ENCODE results near the gene NSMF.
"Not testable (repeated sequence)": the region's sequence is repeated elsewhere in the genome, so short reads cannot be mapped to it uniquely, and the experiment has no call there.

The NSMF gene

DNA sequence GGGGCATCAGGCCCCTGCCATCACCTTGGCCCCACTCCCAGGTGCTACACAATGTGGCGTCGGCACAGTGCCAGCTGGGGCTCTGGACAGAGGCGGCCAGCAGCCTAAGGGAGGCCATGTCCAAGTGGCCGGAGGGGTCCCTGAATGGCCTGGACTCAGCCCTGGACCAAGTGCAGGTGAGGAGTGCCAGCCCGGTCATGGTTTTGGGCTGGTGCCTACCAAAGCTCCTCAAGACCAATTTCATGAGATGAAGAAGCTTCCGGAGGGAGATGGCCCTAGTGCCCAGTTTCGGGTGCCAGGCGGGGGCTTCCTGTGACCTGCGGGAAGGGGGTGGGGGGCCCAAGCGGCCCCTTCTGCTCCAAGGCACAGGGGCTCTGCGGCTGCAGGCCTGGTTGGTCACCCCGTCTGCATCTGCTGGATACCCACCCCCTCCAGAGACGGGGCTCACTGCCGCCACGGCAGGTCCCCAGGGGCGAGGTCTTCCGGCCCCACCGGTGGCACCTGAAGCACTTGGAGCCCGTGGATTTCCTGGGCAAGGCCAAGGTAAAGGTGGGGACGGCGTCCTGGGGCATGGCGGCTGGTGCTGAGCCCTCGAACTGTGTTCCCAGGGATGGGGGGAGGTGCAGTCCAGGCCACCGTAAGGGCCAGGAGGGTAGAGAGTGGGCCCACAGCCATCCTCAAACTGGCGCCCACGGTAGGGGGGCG, 30.1 kb downstream of the NSMF start:
- DNase-seq: no peak

DNA sequence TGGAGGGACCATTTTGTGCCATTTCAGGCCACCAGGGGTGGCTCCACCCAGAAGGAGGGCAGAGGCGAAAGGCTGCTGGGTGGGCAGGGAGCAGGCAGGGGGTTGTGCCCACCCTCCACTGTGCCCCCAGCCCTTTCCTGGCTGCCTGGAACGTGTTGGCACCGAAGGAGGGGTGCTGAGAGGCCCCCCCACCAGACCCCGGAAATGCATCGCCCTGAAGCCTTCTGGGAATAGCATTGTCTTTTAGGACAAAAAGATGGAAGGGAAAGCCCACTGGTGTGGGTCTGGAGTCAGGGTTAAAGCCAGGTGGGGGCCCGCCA, 30.9 kb downstream of the NSMF start:
- no peak for DNase-seq

- no peak for DNase-seq
Measured at GRCh38 chr9:137427454-137428310, 31.5 kb downstream of the NSMF start.

DNA sequence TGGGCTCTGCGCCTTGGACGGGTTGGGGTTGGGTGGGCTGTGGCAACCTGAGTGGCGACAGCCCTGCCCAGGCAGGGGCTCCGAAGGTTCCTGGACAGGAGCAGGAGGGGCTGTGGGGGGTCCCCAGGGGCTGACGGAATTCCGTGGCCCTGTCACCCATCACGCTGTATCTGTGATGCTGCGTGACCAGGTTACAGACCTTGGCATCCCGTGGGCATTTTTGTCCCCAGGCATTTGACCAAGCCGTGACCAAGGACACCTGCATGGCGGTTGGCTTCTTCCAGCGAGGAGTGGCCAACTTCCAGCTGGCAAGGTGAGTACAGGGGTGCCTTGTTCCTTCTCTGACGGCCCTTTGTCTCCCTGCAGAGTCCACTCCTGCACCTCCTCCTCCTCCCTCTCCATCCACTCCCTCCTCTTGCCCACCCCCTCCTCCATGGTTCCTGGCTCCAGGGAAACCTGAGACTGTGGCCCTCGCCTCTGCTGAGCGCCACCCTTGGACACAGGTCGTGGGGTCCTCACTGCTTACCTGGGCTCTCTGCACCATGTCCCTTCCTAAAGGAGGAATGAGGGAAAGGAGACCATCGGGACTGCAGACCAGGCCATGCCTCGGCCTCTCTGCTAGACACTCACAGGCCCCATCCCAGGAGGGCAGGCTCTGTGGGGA, 33.0 kb downstream of the NSMF start:
- DNase-seq: no peak

DNA sequence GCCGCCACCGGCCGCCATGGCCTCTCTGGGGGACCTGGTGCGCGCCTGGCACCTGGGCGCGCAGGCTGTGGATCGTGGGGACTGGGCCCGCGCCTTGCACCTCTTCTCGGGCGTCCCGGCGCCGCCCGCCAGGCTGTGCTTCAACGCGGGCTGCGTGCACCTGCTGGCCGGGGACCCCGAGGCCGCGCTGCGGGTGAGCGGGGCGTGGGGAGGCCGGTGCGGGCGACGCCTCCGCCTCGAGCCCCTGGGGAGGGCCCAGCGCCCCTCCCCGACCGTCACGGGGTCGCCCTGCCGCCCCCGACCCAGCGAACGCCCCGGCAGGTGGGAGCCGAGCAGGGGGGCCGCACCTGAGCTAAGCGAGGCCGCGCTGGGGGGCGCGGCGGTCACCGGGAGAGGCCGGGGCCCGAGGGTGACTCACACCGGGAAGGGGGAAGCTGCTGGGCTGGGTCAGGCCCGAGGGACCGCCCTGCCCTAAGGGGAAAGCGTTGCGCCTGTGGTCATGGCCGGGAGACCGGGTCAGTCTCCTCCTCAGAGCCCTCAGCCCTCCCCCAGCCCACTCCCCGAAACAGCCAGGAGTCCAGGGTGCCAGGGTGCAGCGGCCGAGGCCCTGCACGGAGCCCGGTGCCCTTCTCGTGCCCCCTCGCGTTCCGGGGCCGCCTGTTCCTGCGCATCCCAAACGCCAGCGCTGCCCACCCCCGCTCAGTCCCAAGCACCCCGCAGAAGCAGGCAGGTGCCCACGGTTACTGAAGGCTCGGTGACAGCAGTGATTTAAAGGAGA, 35.4 kb downstream of the NSMF start:
- no peak for DNase-seq

DNA sequence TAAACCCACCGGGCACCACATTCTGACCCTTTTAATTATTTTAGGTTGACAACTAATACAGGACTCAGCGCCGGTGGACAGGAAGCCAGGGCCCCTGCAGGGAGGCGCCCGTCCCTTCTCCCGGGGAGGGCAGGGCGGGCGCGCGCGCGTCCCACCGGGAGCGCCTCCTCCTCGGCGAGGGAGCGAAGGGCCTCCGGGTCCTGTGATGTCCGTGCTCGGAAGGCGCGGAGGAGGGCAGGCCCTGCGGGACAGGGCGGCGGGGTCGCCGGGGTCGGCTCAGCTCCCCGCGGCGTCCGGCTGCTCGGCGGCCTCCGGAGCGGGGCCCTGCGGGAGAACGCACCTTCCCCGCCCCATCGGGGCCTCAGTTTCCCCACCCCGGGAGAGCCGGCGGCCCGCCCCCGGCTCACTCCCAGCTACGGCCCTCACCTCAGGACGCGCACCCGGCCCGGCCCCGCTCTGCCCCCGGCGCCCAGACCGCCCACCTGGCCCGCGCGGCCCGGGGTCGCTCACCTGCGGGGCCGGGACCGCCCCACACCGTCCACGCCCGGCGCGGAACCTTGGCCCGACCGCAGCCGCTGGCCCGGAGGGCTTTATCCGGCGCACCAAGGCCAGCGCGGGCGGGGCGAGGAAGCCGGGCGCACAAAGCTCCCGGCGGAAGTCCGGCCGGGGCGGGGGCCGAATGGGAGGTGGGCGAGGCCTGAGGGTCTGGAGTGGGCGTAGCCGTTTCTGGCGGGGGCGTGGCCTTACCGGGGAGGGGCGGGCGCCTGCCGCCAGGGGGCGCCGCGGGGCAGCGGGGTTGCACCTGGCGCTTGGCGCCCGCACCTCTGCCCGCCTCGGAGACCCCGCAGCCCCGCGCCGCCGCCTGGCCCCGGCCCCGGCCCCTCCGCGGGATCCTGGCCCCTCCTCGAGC, 36.3 kb downstream of the NSMF start, which contains the start of the genes EXD3 and NOXA1:
Gene EXD3, minus strand, starts transcription at position 559 of the 910 bp plus-strand sequence. CDS start 27,805 bp downstream, outside the sequence.
Gene NOXA1, plus strand, starts transcription at position 790 of the 910 bp plus-strand sequence. CDS start 137 bp downstream, outside the sequence.
- DNase-seq: peak; percentile 91

DNA sequence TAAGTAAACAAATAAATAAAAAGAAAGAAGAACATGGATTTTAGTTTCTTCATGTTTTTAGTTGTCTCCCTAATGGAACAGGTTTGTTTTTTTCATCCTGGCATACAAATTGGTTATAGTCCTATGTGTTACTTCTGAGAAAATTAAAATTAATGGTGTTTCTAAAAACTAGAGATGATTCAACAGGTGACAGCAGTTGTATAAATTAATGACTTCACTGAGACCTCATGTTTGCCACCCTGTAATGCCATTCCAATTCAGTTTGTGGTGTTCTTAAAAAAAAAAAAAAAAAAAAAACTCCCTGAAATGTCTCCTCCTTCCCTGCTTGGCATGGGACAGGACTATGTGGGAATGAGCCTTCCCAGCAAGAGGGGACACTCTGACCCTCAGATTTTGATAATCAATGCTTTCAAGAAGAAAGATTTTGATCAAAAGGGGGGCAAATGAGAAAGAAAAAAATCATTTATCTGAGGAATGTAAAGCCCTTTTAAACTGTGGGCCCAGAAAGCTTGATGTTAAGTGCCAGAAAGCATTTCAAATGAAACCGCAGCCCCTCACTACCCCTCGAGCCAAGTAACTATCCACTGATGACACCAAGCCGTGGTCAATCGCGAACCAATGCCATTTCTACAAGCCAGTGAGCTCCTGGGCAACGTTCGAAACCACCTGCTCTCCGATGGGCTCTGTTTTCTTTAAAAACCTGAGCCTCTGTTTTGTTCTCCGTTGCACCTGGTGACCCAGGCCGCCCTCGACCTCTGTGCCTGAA, 37.1 kb downstream of the NSMF start:
- no peak for DNase-seq

DNA sequence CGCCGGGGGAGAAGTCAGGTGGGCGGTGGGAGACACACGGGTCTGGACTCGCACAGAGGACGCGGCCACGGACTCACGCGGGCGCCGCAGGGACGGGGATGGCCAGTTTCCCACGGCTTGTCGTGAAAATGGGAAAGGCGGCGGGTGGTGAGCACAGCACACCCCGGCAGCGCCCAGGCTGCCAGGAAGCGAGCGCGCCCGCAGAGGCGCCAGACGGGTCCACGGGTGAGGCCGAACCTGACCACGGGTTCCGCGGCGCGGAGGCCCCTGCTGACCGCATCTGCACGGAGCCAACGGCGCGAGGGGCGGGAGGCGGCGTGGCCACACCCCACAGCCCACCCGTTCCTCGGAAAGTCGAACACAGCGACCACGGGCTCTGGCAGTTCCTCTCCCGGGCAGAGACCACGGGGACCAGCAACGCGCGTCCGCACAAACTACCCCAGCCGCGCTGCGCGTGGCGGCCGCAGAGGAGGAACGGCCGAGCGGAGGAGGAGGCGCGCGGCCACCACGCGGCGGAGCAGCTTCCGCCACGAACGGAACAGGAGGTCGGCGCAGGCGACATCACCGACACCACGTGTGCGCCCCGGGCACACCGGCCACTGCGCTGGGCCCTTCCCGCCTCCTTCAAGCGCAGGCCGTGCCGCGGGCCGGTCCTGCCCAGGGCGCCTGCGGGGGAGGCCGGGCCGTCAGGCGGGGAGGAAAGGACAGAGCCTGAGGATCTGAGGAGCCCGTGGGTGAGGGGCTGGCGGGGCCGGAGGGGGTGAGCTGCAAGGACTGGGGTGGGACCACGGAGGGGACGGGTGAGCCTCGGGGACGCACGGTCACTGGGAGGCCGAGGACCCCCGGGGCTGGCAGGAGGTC, 41.7 kb downstream of the NSMF start:
- DNase-seq: no peak

GRCh38 chr9:137416563-137417151, 42.5 kb downstream of the NSMF start:
- no peak for DNase-seq

DNA sequence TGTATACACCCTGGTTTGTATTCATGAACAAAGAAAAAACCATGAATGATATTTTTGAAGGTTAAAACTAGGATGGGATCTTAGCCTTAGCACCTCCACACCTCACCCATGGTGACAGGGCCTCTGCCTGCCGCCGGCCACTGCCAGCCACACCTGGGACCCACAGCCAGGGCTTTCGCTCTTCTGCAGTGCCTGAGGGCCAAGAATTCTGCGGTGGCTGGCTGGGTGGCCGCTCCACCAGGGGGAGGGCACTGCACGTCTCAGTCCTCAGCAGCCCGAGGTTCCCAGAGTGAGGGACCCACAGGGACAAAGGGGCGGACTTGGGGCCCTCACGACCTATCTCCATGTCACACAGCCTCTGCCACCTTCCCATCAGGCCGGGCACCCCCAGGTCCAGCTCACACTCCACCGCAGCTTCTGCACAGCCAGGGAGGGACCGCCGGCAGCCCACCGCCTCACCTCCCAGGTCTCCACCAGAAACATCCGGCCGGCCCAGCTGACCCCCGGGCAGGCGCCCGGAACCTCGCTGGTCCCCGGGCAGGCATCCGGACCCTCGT, 43.0 kb downstream of the NSMF start:
- DNase-seq: no peak

DNA sequence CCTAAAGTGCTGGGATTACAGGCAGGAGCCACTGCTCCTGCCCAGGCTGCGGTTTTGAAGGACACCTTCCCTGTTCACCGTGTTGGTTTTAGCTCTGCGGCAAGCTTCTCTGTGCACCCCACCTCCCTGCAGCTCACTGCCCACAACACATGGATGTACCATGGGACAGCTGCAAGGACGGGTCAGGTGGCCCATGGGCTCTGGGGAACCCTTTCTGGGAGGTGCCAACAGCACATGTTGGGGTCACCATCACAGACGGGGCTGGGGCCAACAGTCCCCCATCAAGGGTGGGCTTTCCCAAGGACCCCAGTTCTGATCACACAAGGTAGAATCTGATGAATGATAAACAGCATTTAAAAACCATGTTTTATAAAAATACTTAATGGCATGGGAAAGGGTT, 43.7 kb downstream of the NSMF start:
- DNase-seq: no peak

GRCh38 chr9:137412431-137412830, 46.7 kb downstream of the NSMF start:
- no peak for DNase-seq

DNA sequence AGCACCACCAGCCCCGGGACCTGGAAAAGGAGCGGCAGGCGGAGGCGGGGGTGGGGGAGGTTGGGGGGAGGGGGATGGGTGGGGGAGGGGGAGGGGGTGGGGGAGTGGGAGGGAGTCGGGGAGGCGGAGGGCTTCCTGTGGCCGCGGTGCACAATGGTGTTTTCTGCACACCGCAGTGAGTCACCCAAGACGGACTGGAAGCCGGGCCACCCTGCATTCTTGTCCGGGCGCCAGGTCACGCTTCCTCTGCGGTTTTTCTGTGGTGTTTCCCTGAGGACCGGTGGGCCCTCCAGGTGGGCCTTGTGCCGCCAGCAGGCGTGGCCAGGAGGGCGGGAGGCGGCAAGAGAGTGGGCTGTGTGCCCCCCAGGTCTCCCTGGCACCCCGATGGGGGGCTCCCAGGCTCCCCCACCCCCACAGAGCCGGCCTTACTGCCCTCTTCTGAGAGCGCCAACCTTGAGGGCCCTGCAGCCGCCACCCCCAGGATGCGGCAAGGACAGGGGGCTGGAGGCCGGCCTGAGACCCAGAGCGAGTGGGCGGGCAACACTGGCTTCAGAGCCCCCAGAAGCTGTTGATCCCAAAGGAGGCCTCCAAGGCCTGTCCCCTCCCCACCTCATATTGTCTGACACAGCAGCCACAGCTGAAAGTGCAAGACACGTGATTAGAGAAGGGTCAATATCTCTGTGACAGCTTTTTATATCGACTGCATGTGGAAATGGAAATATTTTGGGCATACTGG, 47.3 kb downstream of the NSMF start:
- peak; percentile 18 for DNase-seq

- no peak for DNase-seq
Measured at GRCh38 chr9:137411260-137411644, 47.9 kb downstream of the NSMF start.

GRCh38 chr9:137410891-137411249, 48.3 kb downstream of the NSMF start:
- DNase-seq: no peak

- DNase-seq: not testable (repeated sequence)
Measured at GRCh38 chr9:137410236-137410890, 48.8 kb downstream of the NSMF start.

GRCh38 chr9:137409515-137409914, 49.6 kb downstream of the NSMF start:
- DNase-seq: no peak
